ENCODE results near the gene CGNL1.

- no peak for TF ChIP-seq SIN3A (IDR thresholded peaks at IDR 0.05; ENCODE audit: borderline replicate concordance, insufficient read depth, low read length)
- no peak for TF ChIP-seq POLR2AphosphoS5 (IDR thresholded peaks at IDR 0.05; ENCODE audit: low read depth, low read length)
- TF ChIP-seq TAF1 (IDR thresholded peaks at IDR 0.05; ENCODE audit: borderline replicate concordance, insufficient read depth, low read length): no peak
Observed at GRCh38 chr15:57506422-57506821, 130.1 kb downstream of the CGNL1 start.
